Measurements from ENCODE around the gene HHIPL1. TPM values are rescaled to one million over a fixed set of nuclear protein-coding genes. Genes with fewer than 3 reads are reported as not detected.

Gene HHIPL1
- total RNA-seq, 1 donor from 2014 or later, result not detected

DNA sequence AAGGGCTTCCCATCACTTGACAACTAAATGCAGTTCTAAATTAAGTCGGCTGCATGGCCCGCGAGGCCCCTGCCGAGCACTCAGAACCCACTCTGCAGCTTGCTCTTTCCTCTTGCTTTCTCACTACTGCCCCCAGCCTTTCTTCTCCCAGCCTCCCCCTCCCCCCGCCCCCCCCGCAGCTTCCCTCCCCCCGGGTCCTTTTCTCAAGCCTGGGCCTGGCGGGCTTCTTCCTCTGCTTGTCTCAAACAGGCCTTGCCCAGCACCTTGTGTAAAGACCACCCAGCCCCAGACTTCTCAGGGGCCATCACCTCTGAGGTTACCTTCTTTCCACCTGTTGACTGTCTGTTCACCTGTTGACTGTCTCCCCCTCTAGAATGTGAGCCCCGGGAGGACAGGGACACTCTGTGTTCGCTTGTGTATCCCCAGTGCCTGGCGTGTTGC lies 40.2 kb downstream of the HHIPL1 start:
- no peak overlapping the region for H3K27ac Mint-ChIP-seq
- peaks cover 45% of the 10 kb centered on the region for H3K27me3 Mint-ChIP-seq
- no peaks in the 10 kb centered on the region for H3K36me3 Mint-ChIP-seq (ENCODE audit: low read depth)
- intact Hi-C loops (cut with micrococcal nuclease), result no loop called here
- no peak for DNase-seq
- no peaks in the 10 kb centered on the region for H3K9me3 Mint-ChIP-seq
- peaks cover 17% of the 10 kb centered on the region for H3K4me1 Mint-ChIP-seq
- peak overlapping the region; percentile 59 for H3K4me3 Mint-ChIP-seq

DNA sequence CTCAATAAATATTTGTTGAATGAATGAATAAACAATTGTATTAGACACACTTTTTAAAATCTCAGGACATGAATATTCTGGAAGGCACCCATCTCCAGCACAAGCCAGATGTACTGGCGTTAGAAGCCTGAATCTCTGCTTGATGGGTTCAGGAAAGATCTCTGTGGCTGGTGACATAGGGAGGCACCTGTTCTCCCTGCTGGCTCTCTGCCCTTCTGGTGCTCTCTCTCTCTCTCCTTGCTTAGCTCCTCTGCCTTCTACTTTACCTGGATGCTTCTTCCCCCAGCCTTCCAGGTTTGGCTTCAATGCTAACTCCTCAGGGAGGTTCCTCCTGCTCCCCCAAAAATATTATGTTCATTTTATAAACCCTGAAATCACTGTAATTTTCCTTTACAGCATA lies 40.7 kb downstream of the HHIPL1 start:
- Mint-ChIP-seq H3K4me3 (peak overlapping the region; percentile 59), H3K27me3 (peaks cover 45% of the 10 kb centered on the region), H3K36me3 (ENCODE audit: low read depth) (no peaks in the 10 kb centered on the region), H3K27ac (no peak overlapping the region), H3K4me1 (peaks cover 17% of the 10 kb centered on the region), H3K9me3 (no peaks in the 10 kb centered on the region)
- intact Hi-C loops (cut with micrococcal nuclease), result no loop called here
- DNase-seq, result no peak

DNA sequence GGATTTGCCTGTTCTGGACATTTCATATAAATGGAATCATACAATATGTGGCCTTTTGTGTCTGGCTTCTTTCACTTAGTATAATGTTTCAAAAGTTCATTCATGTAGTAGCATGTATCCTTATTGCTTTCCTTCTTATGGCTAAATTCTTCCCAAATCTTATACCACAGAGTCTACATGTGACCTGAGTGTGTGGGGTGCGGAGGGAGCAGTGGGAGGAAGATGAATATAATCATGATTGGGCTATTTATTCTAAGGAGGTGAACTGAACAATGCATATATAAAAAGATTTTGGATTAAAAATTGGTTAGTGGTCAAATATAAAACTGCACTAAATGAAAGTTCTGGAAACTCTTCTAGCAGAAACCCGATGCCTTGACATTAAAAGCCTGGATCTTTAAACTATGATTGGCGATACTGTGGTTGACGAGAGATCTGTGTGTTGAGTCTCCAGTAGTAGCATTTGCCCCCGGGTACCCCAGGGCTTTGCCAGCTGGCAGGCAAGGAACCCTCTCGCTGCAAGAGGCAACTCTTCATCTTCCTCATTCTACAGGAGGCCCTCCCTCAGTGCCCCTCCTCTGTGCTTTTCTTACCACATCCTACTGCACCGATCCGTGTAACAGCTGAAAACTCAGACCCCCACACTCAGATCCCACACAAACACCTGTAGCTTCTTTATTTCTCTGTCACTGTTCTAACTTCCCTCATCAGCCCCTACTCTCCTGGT lies 41.8 kb downstream of the HHIPL1 start:
- intact Hi-C loops (cut with micrococcal nuclease), result no loop called here
- Mint-ChIP-seq H3K27ac (no peak overlapping the region), H3K9me3 (no peaks in the 10 kb centered on the region), H3K36me3 (ENCODE audit: low read depth) (no peaks in the 10 kb centered on the region), H3K4me1 (peaks cover 17% of the 10 kb centered on the region), H3K4me3 (no peak overlapping the region), H3K27me3 (peaks cover 45% of the 10 kb centered on the region)
- DNase-seq, result no peak

DNA sequence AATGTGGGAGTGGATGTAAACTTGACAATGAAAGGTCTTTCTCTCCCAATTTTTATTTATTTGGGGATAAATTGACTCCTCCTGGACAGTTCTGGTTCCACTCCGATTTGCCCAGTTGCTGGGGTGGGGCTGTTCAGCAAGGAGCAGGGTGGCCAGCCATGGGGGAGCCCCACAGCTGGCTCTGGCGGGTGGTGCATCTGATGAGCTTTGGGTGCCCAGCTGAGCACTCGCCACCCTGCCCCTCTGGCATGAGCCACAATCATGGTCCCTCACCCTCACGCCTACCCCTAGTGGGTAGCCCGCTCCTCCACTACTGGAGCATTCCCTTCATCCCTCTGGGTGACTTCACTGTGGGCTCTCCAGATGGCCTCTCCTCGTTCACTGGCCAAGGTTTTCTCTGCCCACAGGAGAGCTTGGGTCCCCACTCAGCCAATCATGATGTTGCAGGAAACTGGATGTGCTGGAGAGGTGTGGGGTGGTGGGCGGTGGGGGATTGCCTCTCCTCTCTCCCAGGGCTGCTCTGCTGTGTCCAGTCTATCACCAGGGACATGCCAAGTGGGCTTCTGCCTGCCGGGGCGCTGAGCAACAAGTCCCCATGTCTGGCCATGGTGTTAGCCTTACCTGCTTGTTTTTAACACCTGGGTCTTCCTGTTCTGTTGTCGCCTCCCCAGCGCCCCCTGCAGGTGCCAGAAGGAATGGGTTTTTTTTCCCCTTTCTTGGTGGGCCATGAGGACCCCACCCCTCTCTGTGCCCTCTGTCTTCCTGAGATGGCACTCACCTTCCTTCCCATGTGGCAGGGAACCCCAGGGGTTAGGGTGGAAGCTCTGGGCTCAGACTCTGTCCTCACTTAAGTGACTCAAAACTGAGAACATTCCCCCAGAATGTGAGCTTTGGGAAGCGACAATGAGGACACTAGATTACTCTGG lies 42.6 kb downstream of the HHIPL1 start:
- Mint-ChIP-seq H3K27me3 (peaks cover 46% of the 10 kb centered on the region), H3K36me3 (ENCODE audit: low read depth) (no peaks in the 10 kb centered on the region)
- intact Hi-C loops (cut with micrococcal nuclease), result no loop called here

DNA sequence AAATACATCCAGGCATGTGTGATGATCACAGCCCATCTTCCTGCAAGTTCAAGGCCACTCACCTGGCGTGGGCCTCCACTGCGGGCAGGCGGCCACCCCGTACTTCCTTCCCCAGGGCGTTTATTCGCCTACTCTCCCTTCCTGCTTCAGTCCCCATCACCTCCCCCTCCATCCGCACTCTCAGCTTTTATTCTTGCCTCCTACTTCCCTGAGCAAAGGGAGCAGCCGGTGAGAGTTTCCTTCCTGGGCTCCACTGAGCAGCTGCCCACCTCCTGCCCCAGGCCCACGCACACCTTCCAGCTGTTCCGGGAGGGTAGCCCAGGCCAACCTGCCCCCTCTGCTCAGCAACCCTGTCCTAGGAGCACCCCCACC lies 43.3 kb downstream of the HHIPL1 start:
- intact Hi-C loops (cut with micrococcal nuclease), result no loop called here
- Mint-ChIP-seq H3K27ac (no peak overlapping the region), H3K36me3 (ENCODE audit: low read depth) (no peaks in the 10 kb centered on the region), H3K4me1 (peaks cover 12% of the 10 kb centered on the region), H3K4me3 (no peak overlapping the region), H3K9me3 (no peaks in the 10 kb centered on the region), H3K27me3 (peaks cover 48% of the 10 kb centered on the region)
- DNase-seq, result no peak

More for the DNA sequence above, 42.6 kb downstream of the HHIPL1 start:
- Mint-ChIP-seq H3K4me1 (peaks cover 17% of the 10 kb centered on the region), H3K9me3 (no peaks in the 10 kb centered on the region), H3K27ac (no peak overlapping the region), H3K4me3 (no peak overlapping the region)
- DNase-seq, result peak; percentile 79

DNA sequence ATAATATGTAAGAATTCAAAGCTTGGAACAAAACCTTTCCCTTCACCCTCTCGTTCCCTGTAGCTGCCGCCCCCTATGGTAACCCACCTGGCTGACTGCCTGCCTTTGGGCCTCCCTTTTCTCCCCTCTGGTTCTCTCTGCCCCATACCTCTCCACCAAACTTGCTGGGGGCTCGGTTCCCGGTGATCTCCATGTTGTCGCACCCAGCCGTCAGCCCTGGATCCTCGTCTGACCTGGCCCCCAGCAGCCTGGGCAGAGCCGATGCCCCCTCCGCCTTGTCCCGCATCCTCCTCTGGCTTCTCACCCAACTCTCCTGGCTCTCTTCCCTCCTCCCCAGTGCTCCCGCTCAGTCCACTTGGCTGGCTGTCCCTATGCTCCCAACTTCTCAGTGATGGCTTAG lies 43.7 kb downstream of the HHIPL1 start:
- H3K27me3 Mint-ChIP-seq, result peaks cover 48% of the 10 kb centered on the region
- no peak for DNase-seq
- no peak overlapping the region for H3K4me3 Mint-ChIP-seq
- peaks cover 12% of the 10 kb centered on the region for H3K4me1 Mint-ChIP-seq
- no peaks in the 10 kb centered on the region for H3K9me3 Mint-ChIP-seq
- H3K36me3 Mint-ChIP-seq (ENCODE audit: low read depth), result no peaks in the 10 kb centered on the region
- intact Hi-C loops (cut with micrococcal nuclease), result no loop called here
- no peak overlapping the region for H3K27ac Mint-ChIP-seq

DNA sequence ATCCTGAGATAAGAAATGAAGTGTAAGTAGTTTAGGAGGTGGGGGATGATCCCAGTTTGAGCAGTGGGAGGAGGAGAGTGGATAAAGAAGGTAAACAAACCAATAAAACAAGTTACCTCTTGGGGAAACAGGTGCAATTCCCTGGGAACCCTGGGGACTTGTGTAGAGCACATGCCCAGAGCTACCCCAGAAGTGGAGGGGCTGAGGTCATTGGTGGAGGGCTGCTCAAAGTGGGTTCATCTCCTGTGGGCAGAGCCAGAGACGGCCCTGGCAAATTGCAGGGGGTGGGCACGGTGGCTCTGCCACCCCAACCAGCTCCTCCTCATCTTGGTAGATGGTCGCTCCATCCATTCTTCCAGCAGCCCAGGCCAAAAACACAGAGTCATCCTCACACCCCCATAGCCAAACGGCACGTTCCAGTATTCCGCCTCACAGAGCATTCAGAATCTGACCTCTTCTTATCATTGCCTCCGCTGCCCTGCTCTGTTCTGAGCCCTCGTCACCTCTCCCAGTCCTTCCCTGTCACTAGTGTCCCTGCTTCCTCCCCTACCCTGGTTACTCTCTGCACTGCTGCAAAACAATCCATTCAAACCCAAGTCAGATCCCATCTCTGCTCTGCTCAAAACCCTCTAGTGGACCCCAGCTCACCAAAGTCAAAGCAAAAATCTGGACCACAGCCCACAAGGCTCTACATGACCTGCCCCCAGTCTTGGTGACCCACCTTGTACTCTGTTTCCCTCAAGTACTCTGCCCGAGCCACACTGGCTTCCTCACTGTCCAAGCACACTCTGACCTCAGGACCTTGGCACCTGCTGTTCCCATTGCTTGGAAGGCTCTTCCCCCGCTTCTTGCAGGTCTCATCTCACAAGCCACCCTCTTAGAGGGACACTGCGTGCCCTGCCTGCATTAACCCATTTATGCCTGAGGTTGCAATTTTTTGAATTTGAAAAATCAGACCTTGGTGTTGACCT lies 44.6 kb downstream of the HHIPL1 start:
- Mint-ChIP-seq H3K27ac (no peak overlapping the region), H3K27me3 (peaks cover 54% of the 10 kb centered on the region), H3K4me1 (peaks cover 12% of the 10 kb centered on the region), H3K4me3 (no peak overlapping the region), H3K9me3 (no peaks in the 10 kb centered on the region), H3K36me3 (ENCODE audit: low read depth) (no peaks in the 10 kb centered on the region)
- intact Hi-C loops (cut with micrococcal nuclease), result no loop called here
- DNase-seq, result no peak

DNA sequence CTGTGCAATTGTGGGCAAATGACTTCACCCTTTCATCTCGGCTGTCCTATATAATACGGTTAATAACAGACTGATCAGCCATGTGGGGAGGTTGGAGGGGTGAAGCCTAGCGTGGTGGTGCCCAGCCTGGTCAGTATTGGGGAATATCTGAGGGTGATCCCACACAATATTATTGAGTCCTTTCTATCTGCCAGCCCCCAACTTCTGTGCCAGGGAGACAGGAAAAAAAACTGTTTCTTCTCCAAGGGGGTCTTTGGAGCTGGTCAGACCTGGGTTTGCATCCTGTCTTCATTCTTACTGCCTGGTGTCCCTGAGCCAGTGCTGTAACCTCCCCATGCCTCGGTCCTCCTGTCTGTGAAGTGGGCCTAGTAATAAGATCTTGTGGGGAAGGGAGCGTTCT lies 45.7 kb downstream of the HHIPL1 start:
- H3K27me3 Mint-ChIP-seq, result peaks cover 54% of the 10 kb centered on the region
- H3K36me3 Mint-ChIP-seq (ENCODE audit: low read depth), result no peaks in the 10 kb centered on the region
- intact Hi-C loops (cut with micrococcal nuclease), result no loop called here

DNA sequence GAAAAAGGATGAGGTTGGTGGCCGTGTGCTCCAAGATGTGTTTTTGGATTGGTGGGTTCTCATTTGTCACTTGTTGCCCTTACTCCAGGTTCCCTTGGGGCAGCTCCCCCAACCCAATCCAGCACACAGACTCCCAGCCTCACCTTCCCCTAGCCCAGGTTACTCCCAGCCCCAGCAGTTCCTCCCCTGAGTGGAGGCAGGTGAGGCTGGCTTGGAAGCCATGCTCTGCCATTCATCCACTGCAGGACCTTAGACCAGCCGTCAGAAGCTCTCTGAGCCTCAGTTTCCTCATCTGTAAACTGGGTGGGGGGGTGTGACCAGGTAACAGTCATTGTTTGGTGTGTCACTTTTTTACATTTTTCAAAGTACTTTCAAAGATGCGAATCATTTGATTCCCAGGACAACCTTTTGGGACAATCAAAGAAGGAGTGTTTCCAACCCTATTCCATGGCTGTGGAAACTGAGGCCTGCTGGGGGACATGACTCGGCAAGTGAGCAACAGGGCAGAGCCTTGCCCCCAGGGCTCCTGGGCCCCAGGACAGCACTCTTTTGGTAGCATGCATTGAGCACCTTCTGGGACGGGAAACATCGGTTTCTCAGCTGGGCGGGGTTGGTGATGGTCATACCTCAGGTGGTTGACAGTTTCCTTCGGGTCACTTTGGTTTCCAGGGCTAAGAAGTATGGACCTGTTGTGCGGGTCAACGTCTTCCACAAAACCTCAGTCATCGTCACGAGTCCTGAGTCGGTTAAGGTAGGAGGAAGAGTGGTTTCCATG lies 46.4 kb downstream of the HHIPL1 start:
- Mint-ChIP-seq H3K4me3 (no peak overlapping the region), H3K27ac (no peak overlapping the region), H3K9me3 (no peaks in the 10 kb centered on the region), H3K36me3 (ENCODE audit: low read depth) (no peaks in the 10 kb centered on the region), H3K4me1 (peaks cover 7% of the 10 kb centered on the region), H3K27me3 (peaks cover 50% of the 10 kb centered on the region)
- no peak for DNase-seq
- intact Hi-C loops (cut with micrococcal nuclease), result no loop called here

More for the DNA sequence above, 45.7 kb downstream of the HHIPL1 start:
- Mint-ChIP-seq H3K27ac (no peak overlapping the region), H3K4me1 (peaks cover 8% of the 10 kb centered on the region), H3K4me3 (no peak overlapping the region), H3K9me3 (no peaks in the 10 kb centered on the region)
- DNase-seq, result no peak

DNA sequence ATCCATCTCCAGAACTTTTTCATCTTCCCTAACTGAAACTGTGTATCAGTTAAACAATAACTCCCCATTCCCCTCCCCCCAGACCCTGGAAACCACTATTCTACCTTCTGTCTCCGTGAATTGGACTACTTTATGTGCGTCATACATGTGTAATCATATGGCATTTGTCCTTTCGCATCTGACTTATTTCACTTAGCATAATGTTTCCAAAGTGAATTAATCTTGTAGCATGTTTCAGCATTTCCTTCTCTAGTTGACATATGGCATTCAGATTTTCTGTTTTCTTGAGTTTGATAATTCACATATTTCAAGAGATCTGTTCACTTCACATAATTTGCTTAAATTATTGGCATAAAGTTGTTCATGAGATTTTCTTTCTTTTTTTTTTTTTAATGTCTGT lies 49.0 kb downstream of the HHIPL1 start:
- no peak for DNase-seq
- H3K9me3 Mint-ChIP-seq, result no peaks in the 10 kb centered on the region
- no peaks in the 10 kb centered on the region for H3K36me3 Mint-ChIP-seq (ENCODE audit: low read depth)
- intact Hi-C loops (cut with micrococcal nuclease), result no loop called here
- H3K4me1 Mint-ChIP-seq, result no peaks in the 10 kb centered on the region
- no peak overlapping the region for H3K4me3 Mint-ChIP-seq
- no peak overlapping the region for H3K27ac Mint-ChIP-seq
- H3K27me3 Mint-ChIP-seq, result peaks cover 31% of the 10 kb centered on the region

DNA sequence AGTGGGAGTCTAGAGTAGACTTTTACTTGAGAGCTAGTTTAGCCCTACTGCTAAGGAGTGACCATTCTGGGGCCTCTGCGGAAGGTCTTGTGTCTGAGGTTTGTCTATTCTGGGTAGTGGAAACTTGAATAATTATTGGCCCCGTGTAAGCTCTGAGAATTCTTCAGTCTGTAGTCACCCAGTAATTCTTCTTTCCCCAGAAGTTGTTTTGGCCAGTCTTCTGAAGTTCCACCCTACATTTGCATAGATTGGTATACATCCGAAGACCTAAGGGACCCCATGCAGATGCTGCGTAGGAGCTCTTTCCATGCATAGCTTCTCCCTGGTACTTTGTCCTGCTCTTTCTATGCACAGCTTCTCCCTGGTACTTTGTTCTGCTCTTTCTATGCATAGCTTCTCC lies 52.0 kb downstream of the HHIPL1 start:
- Mint-ChIP-seq H3K9me3 (no peaks in the 10 kb centered on the region), H3K4me3 (no peak overlapping the region), H3K4me1 (peaks cover 2% of the 10 kb centered on the region), H3K27ac (no peak overlapping the region), H3K36me3 (ENCODE audit: low read depth) (no peaks in the 10 kb centered on the region), H3K27me3 (peaks cover 23% of the 10 kb centered on the region)
- no peak for DNase-seq
- intact Hi-C loops (cut with micrococcal nuclease), result no loop called here

DNA sequence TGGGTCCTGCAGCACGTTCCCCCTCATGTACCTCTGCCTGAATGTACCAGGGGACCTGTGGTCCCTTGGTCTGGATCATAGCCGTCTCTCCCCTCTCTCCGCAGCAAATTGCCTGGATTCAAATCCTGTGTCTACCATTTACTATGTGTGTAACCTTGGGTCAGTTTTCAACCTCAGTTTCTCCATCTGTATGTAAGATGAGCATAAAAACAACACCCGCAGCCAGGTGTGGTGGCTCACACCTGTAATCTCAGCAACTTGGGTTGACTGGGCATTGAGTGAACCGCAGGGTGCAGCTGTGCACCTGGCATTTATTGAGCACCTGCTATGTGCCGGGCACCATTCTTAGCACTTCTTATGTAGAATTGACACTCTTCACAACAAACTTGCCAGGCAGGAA lies 53.3 kb downstream of the HHIPL1 start:
- intact Hi-C loops (cut with micrococcal nuclease), result no loop called here
- no peaks in the 10 kb centered on the region for H3K36me3 Mint-ChIP-seq (ENCODE audit: low read depth)
- H3K4me1 Mint-ChIP-seq, result peaks cover 2% of the 10 kb centered on the region
- no peak overlapping the region for H3K27ac Mint-ChIP-seq
- H3K9me3 Mint-ChIP-seq, result peaks cover 5% of the 10 kb centered on the region
- H3K27me3 Mint-ChIP-seq, result peaks cover 18% of the 10 kb centered on the region
- H3K4me3 Mint-ChIP-seq, result no peak overlapping the region
- no peak for DNase-seq

DNA sequence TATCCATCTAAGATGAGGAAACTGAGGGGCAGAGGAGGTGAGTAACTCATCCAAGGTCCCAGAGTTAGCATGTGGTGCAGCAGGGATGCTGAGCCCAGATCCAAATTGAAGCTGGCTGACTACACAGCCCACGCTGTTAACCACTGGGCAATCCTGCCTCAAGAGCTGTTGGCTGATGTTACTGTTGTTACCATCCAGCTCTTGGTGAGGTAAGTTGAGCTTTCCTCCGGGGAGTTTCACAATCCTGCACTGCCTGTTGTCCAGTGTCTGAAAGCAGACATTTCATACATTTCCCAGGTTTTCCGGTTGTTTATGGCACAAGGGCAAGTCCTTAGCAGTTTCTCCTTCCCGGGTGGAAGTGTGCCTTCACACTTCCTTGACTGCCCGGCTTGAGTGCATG lies 53.7 kb downstream of the HHIPL1 start:
- H3K27ac Mint-ChIP-seq, result no peak overlapping the region
- peaks cover 2% of the 10 kb centered on the region for H3K4me1 Mint-ChIP-seq
- DNase-seq, result no peak
- intact Hi-C loops (cut with micrococcal nuclease), result no loop called here
- no peak overlapping the region for H3K4me3 Mint-ChIP-seq
- H3K27me3 Mint-ChIP-seq, result peaks cover 18% of the 10 kb centered on the region
- H3K9me3 Mint-ChIP-seq, result peaks cover 9% of the 10 kb centered on the region
- H3K36me3 Mint-ChIP-seq (ENCODE audit: low read depth), result peaks cover 2% of the 10 kb centered on the region
